GM23338 (cell line): ENCODE data around the gene CHKB.

Experiments used
- CREB1 ChIP-seq: fragments of 250-450 bp; sonication (Bioruptor Pico); IDR thresholded peaks from 2 replicates; pipeline ENCODE4 v1.5.0; 2020; ENCODE audit warnings: low read depth, mild to moderate bottlenecking, moderate library complexity
- EZH2 ChIP-seq: fragments of 200-600 bp; sonication (generic); IDR thresholded peaks from one replicate; pipeline ENCODE4 v1.8.0; 2017; ENCODE audit warnings: antibody characterized with exemption, mild to moderate bottlenecking, low read depth; ENCODE audit not compliant: unreplicated experiment
- EZH2phosphoT487 ChIP-seq: fragments of 200-600 bp; sonication (generic); IDR thresholded peaks from one replicate; pipeline ENCODE4 v1.8.1; 2018; ENCODE audit warnings: antibody characterized with exemption; ENCODE audit not compliant: unreplicated experiment
- JUNB ChIP-seq: IDR thresholded peaks from one replicate; pipeline ENCODE4 v1.6.1; 2016; ENCODE audit warnings: antibody characterized with exemption; ENCODE audit not compliant: unreplicated experiment
- NANOG ChIP-seq: IDR thresholded peaks from 2 replicates; pipeline ENCODE4 v1.6.1; 2016; ENCODE audit warnings: antibody characterized with exemption, borderline replicate concordance
- POLR2AphosphoS5 ChIP-seq: IDR thresholded peaks from 2 replicates; pipeline ENCODE4 v1.6.1; 2016; ENCODE audit warnings: antibody characterized with exemption, low read depth
- STAT1 ChIP-seq: IDR thresholded peaks from one replicate; pipeline ENCODE4 v1.6.1; 2016; ENCODE audit warnings: antibody characterized with exemption; ENCODE audit not compliant: unreplicated experiment
- ZNF114 ChIP-seq: fragments of 250-450 bp; sonication (Bioruptor Pico); IDR thresholded peaks from 2 replicates; pipeline ENCODE4 v1.5.0; 2020; ENCODE audit warnings: mild to moderate bottlenecking, moderate library complexity
- ZNF331 ChIP-seq: fragments of 250-450 bp; sonication (Bioruptor Pico); IDR thresholded peaks from 2 replicates; pipeline ENCODE4 v1.5.0; 2020; ENCODE audit warnings: low read depth, mild to moderate bottlenecking, moderate library complexity
- TF ChIP-seq, protein P1 (sequence below), 2 experiments: fragments of 200-600 bp in 1 of 2; sonication (generic) in 1 of 2; conservative IDR thresholded peaks; 2 replicates each; pipeline versions ENCODE4 v1.5.1 to v1.6.1; 2016 to 2017; ENCODE audit warnings: antibody characterized with exemption in 2 of 2, low read depth in 2 of 2, mild to moderate bottlenecking in 2 of 2, moderate library complexity in 1 of 2
- TF ChIP-seq, protein P2 (sequence below): fragments of 250-450 bp; sonication (Bioruptor Pico); IDR thresholded peaks from 2 replicates; pipeline ENCODE4 v1.5.0; 2020; ENCODE audit warnings: mild to moderate bottlenecking, moderate library complexity
- TF ChIP-seq, protein P3 (sequence below): IDR thresholded peaks from one replicate; pipeline ENCODE4 v1.6.1; 2018; ENCODE audit warnings: antibody characterized with exemption; ENCODE audit not compliant: unreplicated experiment

DNA sequence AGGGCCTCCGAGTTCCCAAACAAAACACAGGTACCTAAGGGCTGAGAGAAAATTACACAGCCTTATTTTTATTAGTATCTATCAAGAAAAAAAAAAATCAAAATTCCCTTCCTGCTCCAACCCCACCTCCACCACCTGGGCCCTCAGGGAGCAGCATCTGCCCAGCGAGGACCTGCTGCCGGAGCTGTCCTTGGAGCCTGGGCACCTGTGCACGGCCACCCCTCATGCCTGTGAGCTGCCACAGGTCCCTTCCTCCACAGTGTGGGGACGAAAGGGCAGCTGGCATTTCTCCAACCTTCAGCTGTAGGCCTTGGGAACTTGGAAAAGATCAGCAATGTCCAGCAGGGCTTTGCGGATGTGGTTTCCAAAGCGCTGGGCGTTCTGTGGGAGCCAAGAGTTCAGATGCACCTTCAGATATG, 13.6 kb downstream of the CHKB start:
- TF ChIP-seq EZH2 (no peak), CREB1 (CRISPR knock-in tag) (no peak), EZH2phosphoT487 (no peak), POLR2AphosphoS5 (no peak), JUNB (no peak), ZNF331 (CRISPR knock-in tag) (no peak), ZNF114 (CRISPR knock-in tag) (no peak), NANOG (no peak), STAT1 (no peak)
- TF ChIP-seq, protein P1, sequence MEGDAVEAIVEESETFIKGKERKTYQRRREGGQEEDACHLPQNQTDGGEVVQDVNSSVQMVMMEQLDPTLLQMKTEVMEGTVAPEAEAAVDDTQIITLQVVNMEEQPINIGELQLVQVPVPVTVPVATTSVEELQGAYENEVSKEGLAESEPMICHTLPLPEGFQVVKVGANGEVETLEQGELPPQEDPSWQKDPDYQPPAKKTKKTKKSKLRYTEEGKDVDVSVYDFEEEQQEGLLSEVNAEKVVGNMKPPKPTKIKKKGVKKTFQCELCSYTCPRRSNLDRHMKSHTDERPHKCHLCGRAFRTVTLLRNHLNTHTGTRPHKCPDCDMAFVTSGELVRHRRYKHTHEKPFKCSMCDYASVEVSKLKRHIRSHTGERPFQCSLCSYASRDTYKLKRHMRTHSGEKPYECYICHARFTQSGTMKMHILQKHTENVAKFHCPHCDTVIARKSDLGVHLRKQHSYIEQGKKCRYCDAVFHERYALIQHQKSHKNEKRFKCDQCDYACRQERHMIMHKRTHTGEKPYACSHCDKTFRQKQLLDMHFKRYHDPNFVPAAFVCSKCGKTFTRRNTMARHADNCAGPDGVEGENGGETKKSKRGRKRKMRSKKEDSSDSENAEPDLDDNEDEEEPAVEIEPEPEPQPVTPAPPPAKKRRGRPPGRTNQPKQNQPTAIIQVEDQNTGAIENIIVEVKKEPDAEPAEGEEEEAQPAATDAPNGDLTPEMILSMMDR (conservative IDR thresholded peaks at IDR 0.05; ENCODE audit: low read depth in 2 of 2) = no peak
- TF ChIP-seq, protein P2, sequence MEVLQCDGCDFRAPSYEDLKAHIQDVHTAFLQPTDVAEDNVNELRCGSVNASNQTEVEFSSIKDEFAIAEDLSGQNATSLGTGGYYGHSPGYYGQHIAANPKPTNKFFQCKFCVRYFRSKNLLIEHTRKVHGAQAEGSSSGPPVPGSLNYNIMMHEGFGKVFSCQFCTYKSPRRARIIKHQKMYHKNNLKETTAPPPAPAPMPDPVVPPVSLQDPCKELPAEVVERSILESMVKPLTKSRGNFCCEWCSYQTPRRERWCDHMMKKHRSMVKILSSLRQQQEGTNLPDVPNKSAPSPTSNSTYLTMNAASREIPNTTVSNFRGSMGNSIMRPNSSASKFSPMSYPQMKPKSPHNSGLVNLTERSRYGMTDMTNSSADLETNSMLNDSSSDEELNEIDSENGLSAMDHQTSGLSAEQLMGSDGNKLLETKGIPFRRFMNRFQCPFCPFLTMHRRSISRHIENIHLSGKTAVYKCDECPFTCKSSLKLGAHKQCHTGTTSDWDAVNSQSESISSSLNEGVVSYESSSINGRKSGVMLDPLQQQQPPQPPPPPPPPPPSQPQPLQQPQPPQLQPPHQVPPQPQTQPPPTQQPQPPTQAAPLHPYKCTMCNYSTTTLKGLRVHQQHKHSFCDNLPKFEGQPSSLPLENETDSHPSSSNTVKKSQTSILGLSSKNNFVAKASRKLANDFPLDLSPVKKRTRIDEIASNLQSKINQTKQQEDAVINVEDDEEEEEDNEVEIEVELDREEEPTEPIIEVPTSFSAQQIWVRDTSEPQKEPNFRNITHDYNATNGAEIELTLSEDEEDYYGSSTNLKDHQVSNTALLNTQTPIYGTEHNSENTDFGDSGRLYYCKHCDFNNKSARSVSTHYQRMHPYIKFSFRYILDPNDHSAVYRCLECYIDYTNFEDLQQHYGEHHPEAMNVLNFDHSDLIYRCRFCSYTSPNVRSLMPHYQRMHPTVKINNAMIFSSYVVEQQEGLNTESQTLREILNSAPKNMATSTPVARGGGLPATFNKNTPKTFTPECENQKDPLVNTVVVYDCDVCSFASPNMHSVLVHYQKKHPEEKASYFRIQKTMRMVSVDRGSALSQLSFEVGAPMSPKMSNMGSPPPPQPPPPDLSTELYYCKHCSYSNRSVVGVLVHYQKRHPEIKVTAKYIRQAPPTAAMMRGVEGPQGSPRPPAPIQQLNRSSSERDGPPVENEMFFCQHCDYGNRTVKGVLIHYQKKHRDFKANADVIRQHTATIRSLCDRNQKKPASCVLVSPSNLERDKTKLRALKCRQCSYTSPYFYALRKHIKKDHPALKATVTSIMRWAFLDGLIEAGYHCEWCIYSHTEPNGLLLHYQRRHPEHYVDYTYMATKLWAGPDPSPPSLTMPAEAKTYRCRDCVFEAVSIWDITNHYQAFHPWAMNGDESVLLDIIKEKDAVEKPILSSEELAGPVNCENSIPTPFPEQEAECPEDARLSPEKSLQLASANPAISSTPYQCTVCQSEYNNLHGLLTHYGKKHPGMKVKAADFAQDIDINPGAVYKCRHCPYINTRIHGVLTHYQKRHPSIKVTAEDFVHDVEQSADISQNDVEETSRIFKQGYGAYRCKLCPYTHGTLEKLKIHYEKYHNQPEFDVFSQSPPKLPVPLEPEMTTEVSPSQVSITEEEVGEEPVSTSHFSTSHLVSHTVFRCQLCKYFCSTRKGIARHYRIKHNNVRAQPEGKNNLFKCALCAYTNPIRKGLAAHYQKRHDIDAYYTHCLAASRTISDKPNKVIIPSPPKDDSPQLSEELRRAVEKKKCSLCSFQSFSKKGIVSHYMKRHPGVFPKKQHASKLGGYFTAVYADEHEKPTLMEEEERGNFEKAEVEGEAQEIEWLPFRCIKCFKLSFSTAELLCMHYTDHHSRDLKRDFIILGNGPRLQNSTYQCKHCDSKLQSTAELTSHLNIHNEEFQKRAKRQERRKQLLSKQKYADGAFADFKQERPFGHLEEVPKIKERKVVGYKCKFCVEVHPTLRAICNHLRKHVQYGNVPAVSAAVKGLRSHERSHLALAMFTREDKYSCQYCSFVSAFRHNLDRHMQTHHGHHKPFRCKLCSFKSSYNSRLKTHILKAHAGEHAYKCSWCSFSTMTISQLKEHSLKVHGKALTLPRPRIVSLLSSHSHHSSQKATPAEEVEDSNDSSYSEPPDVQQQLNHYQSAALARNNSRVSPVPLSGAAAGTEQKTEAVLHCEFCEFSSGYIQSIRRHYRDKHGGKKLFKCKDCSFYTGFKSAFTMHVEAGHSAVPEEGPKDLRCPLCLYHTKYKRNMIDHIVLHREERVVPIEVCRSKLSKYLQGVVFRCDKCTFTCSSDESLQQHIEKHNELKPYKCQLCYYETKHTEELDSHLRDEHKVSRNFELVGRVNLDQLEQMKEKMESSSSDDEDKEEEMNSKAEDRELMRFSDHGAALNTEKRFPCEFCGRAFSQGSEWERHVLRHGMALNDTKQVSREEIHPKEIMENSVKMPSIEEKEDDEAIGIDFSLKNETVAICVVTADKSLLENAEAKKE = no peak
- TF ChIP-seq, protein P3, sequence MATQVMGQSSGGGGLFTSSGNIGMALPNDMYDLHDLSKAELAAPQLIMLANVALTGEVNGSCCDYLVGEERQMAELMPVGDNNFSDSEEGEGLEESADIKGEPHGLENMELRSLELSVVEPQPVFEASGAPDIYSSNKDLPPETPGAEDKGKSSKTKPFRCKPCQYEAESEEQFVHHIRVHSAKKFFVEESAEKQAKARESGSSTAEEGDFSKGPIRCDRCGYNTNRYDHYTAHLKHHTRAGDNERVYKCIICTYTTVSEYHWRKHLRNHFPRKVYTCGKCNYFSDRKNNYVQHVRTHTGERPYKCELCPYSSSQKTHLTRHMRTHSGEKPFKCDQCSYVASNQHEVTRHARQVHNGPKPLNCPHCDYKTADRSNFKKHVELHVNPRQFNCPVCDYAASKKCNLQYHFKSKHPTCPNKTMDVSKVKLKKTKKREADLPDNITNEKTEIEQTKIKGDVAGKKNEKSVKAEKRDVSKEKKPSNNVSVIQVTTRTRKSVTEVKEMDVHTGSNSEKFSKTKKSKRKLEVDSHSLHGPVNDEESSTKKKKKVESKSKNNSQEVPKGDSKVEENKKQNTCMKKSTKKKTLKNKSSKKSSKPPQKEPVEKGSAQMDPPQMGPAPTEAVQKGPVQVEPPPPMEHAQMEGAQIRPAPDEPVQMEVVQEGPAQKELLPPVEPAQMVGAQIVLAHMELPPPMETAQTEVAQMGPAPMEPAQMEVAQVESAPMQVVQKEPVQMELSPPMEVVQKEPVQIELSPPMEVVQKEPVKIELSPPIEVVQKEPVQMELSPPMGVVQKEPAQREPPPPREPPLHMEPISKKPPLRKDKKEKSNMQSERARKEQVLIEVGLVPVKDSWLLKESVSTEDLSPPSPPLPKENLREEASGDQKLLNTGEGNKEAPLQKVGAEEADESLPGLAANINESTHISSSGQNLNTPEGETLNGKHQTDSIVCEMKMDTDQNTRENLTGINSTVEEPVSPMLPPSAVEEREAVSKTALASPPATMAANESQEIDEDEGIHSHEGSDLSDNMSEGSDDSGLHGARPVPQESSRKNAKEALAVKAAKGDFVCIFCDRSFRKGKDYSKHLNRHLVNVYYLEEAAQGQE = no peak
